T-cell (primary cell): ENCODE data around the gene NYAP2. TPM values are rescaled to one million over a fixed set of nuclear protein-coding genes. Genes with fewer than 3 reads are reported as not detected.

Source experiments
- ATAC-seq, 4 experiments: fragments of 200-7000 bp in 3 of 4; fragments of 150-1000 bp in 1 of 4; cut with Tn5 transposase; replicated peaks in 1 of 4; 1 replicate in 3 of 4; 2 replicates in 1 of 4; pipeline ENCODE4 v1.10.0; 2021; ENCODE audit warnings: moderate library complexity in 3 of 4, mild to moderate bottlenecking in 2 of 4, moderate number of reproducible peaks in 1 of 4
- CTCF ChIA-PET, 2 donors: fragments of 300-600 bp; sonication (Branson Sonifier 250); formaldehyde crosslinking; loops; one replicate each; lab custom pipeline; 2022; ENCODE audit warnings: antibody characterized with exemption in 2 of 2; lab: Charles Lee
- POLR2A ChIA-PET, 2 donors: fragments of 300-600 bp; sonication (Branson Sonifier 250); formaldehyde crosslinking; loops; one replicate each; lab custom pipeline; 2022; ENCODE audit warnings: antibody characterized with exemption in 2 of 2; lab: Charles Lee
- DNase-seq, 35 experiments: peaks; one replicate each; pipeline versions ENCODE4 v3.0.0 to v3.0.0-alpha.2; 2013 to 2023
- H3K27ac ChIP-seq: one replicate; pipeline ENCODE4 v1.5.1; 2013; ENCODE audit warnings: low read length
- H3K27me3 ChIP-seq, 2 experiments: replicated peaks in 1 of 2; 1 replicate in 1 of 2; 2 replicates in 1 of 2; pipeline versions ENCODE4 v1.6.1 to v1.7.0; 2013; ENCODE audit warnings: low read length in 1 of 2, mixed read lengths in 1 of 2; ENCODE audit not compliant: control insufficient read depth in 2 of 2, insufficient read depth in 2 of 2; ENCODE audit errors: extremely low read depth in 1 of 2
- H3K36me3 ChIP-seq, 2 donors: 1 replicate in 1 of 2; 2 replicates in 1 of 2; pipeline versions ENCODE4 v1.6.1 to v1.7.0; 2013; ENCODE audit warnings: low read length in 1 of 2; ENCODE audit not compliant: control insufficient read depth in 2 of 2, insufficient read depth in 1 of 2; ENCODE audit errors: extremely low read depth in 1 of 2
- H3K4me1 ChIP-seq, 2 experiments: 1 replicate in 1 of 2; 2 replicates in 1 of 2; pipeline versions ENCODE4 v1.6.1 to v1.7.0; 2013; ENCODE audit warnings: low read length in 2 of 2, mixed read lengths in 1 of 2; ENCODE audit not compliant: insufficient read depth in 2 of 2, control insufficient read depth in 1 of 2; ENCODE audit errors: extremely low read depth in 1 of 2
- H3K4me3 ChIP-seq, 2 donors: 1 replicate in 1 of 2; 2 replicates in 1 of 2; pipeline versions ENCODE4 v1.5.1 to v1.7.0; 2013; ENCODE audit warnings: mild to moderate bottlenecking in 2 of 2, low read length in 1 of 2, moderate library complexity in 1 of 2; ENCODE audit not compliant: control insufficient read depth in 1 of 2; ENCODE audit errors: extremely low read depth in 1 of 2
- H3K9me3 ChIP-seq: 2 replicates; pipeline ENCODE4 v1.7.0; 2013
- H3K27ac Mint-ChIP-seq, 2 donors: one replicate each; pipeline ENCODE4 v1.8.0; 2020 to 2021; ENCODE audit warnings: mild to moderate bottlenecking in 2 of 2, mixed read lengths in 2 of 2
- H3K27me3 Mint-ChIP-seq, 2 donors: one replicate each; pipeline ENCODE4 v1.8.0; 2021 to 2022; ENCODE audit warnings: mixed read lengths in 2 of 2
- H3K36me3 Mint-ChIP-seq: one replicate; pipeline ENCODE4 v1.8.0; 2021; ENCODE audit warnings: mixed read lengths
- H3K4me1 Mint-ChIP-seq, 3 donors: one replicate each; pipeline ENCODE4 v1.8.0; 2020 to 2022; ENCODE audit warnings: mixed read lengths in 3 of 3, mild to moderate bottlenecking in 1 of 3
- H3K4me3 Mint-ChIP-seq, 3 donors: one replicate each; pipeline ENCODE4 v1.8.0; 2020 to 2022; ENCODE audit warnings: mild to moderate bottlenecking in 3 of 3, mixed read lengths in 3 of 3, moderate library complexity in 3 of 3
- H3K9me3 Mint-ChIP-seq, 3 donors: one replicate each; pipeline ENCODE4 v1.8.0; 2020 to 2022; ENCODE audit warnings: mixed read lengths in 3 of 3
- WGBS: methylation state at CpG from one replicate; pipeline ENCODE4 v1.1.5; 2013; ENCODE audit warnings: missing lambda C conversion rate; ENCODE audit not compliant: insufficient coverage; 5-methylcytosine and 5-hydroxymethylcytosine counted together
- total RNA-seq, 35 experiments: library from RNA in 6 of 35; stranded (reverse) in 6 of 35; fragments of 120-200 nt in 1 of 35; gene quantifications; one replicate each; pipeline versions ENCODE4 v1.2.1 to v1.2.4 and lab custom pipeline; 2013 to 2026

NYAP2 gene
- total RNA-seq, 5 donors from 2014 or later (not counting 1 experiment from before 2014, with no cell fraction given), result 0.06 to 0.15 TPM; not detected in 3

- Histone ChIP-seq H3K27ac (no peak overlapping the region), H3K9me3 (no peaks in the 10 kb centered on the region), H3K4me1 (no peaks in the 10 kb centered on the region), H3K36me3 (no peaks in the 10 kb centered on the region), H3K27me3 (no peaks in the 10 kb centered on the region), H3K4me3 (no peak overlapping the region)
- ATAC-seq (no peak), DNase-seq (no peak)
- CTCF ChIA-PET, result no interaction called here
- Mint-ChIP-seq H3K36me3 (no peaks in the 10 kb centered on the region), H3K4me1 (no peaks in the 10 kb centered on the region), H3K27me3 (peaks cover 0 to 3% of the 10 kb centered on the region in 2 donors), H3K4me3 (no peak overlapping the region), H3K9me3 (peaks cover 0 to 4% (median 0%) of the 10 kb centered on the region in 3 donors), H3K27ac (no peak overlapping the region)
- POLR2A ChIA-PET, result no interaction called here
- no CpG with 5 or more reads among the region's 1 CpG for WGBS
Measured at GRCh38 chr2:225612636-225613035, 213.1 kb downstream of the NYAP2 start.

- Mint-ChIP-seq H3K27me3 (peaks cover 0 to 8% of the 10 kb centered on the region in 2 donors), H3K4me3 (no peak overlapping the region), H3K27ac (no peak overlapping the region), H3K36me3 (no peaks in the 10 kb centered on the region), H3K9me3 (peaks cover 0 to 4% (median 0%) of the 10 kb centered on the region in 3 donors), H3K4me1 (no peaks in the 10 kb centered on the region)
- ATAC-seq (no peak), DNase-seq (no peak)
- ChIA-PET CTCF (no interaction called here), POLR2A (no interaction called here)
- no peaks in the 10 kb centered on the region for H3K27me3 ChIP-seq
- H3K4me3 ChIP-seq, result no peak overlapping the region
- no peaks in the 10 kb centered on the region for H3K4me1 ChIP-seq
- no peaks in the 10 kb centered on the region for H3K36me3 ChIP-seq
- 56% methylated on average over 2 of the region's 2 CpGs for WGBS
- no peak overlapping the region for H3K27ac ChIP-seq
- H3K9me3 ChIP-seq, result no peaks in the 10 kb centered on the region
Measured at GRCh38 chr2:225614915-225615314, 215.4 kb downstream of the NYAP2 start.

GRCh38 chr2:225615514-225615913 is 216.0 kb downstream of the NYAP2 start:
- no peak for DNase-seq
- CTCF ChIA-PET, result no interaction called here
- H3K27me3 ChIP-seq, result no peaks in the 10 kb centered on the region
- Mint-ChIP-seq H3K27me3 (peaks cover 0 to 8% of the 10 kb centered on the region in 2 donors), H3K36me3 (no peaks in the 10 kb centered on the region), H3K27ac (no peak overlapping the region), H3K4me1 (no peaks in the 10 kb centered on the region), H3K4me3 (no peak overlapping the region), H3K9me3 (peaks cover 0 to 4% (median 0%) of the 10 kb centered on the region in 3 donors)
- H3K4me3 ChIP-seq, result no peak overlapping the region
- POLR2A ChIA-PET, result interaction anchor here in 1 of 2 donors (0.5 kb wide), 1 partner anchor 745 kb away, joined by 6 read pairs; no protein-coding TSS in a partner anchor
- H3K27ac ChIP-seq, result no peak overlapping the region
- H3K9me3 ChIP-seq, result no peaks in the 10 kb centered on the region
- no peaks in the 10 kb centered on the region for H3K4me1 ChIP-seq
- no peak for ATAC-seq
- no CpG with 5 or more reads among the region's 3 CpGs for WGBS
- H3K36me3 ChIP-seq, result no peaks in the 10 kb centered on the region

GRCh38 chr2:225616372-225616771 is 216.9 kb downstream of the NYAP2 start:
- DNase-seq (no peak), ATAC-seq (no peak)
- Histone ChIP-seq H3K36me3 (no peaks in the 10 kb centered on the region), H3K27me3 (no peaks in the 10 kb centered on the region), H3K4me1 (no peaks in the 10 kb centered on the region), H3K9me3 (no peaks in the 10 kb centered on the region), H3K4me3 (no peak overlapping the region), H3K27ac (no peak overlapping the region)
- no peak overlapping the region for H3K27ac Mint-ChIP-seq
- no peak overlapping the region for H3K4me3 Mint-ChIP-seq
- ChIA-PET CTCF (no interaction called here), POLR2A (no interaction called here)
- H3K36me3 Mint-ChIP-seq, result no peaks in the 10 kb centered on the region
- H3K27me3 Mint-ChIP-seq, result peaks cover 2 to 8% of the 10 kb centered on the region in 2 donors
- H3K4me1 Mint-ChIP-seq, result no peaks in the 10 kb centered on the region
- WGBS, result no CpG with 5 or more reads among the region's 4 CpGs
- H3K9me3 Mint-ChIP-seq, result peaks cover 0 to 4% (median 0%) of the 10 kb centered on the region in 3 donors

- no CpG with 5 or more reads among the region's 2 CpGs for WGBS
- ChIA-PET POLR2A (no interaction called here), CTCF (no interaction called here)
- Histone ChIP-seq H3K4me1 (no peaks in the 10 kb centered on the region), H3K27ac (no peak overlapping the region), H3K36me3 (no peaks in the 10 kb centered on the region), H3K27me3 (no peaks in the 10 kb centered on the region), H3K9me3 (no peaks in the 10 kb centered on the region), H3K4me3 (no peak overlapping the region)
- H3K36me3 Mint-ChIP-seq, result no peaks in the 10 kb centered on the region
- DNase-seq (no peak), ATAC-seq (no peak)
- H3K9me3 Mint-ChIP-seq, result peaks cover 0 to 4% (median 0%) of the 10 kb centered on the region in 3 donors
- H3K4me1 Mint-ChIP-seq, result no peaks in the 10 kb centered on the region
- H3K27ac Mint-ChIP-seq, result no peak overlapping the region
- peaks cover 2 to 8% of the 10 kb centered on the region in 2 donors for H3K27me3 Mint-ChIP-seq
- no peak overlapping the region for H3K4me3 Mint-ChIP-seq
Measured at GRCh38 chr2:225616848-225617247, 217.3 kb downstream of the NYAP2 start.

- no peaks in the 10 kb centered on the region for H3K36me3 ChIP-seq
- Mint-ChIP-seq H3K36me3 (no peaks in the 10 kb centered on the region), H3K4me3 (no peak overlapping the region), H3K27ac (no peak overlapping the region), H3K9me3 (no peaks in the 10 kb centered on the region), H3K4me1 (no peaks in the 10 kb centered on the region), H3K27me3 (peaks cover 2 to 8% of the 10 kb centered on the region in 2 donors)
- H3K9me3 ChIP-seq, result no peaks in the 10 kb centered on the region
- ChIA-PET CTCF (no interaction called here), POLR2A (interaction anchor here in 1 of 2 donors (0.6 kb wide), 1 partner anchor 854 kb away, joined by 4 read pairs; no protein-coding TSS in a partner anchor)
- H3K4me3 ChIP-seq, result no peak overlapping the region
- 90% methylated on average over 12 of the region's 21 CpGs for WGBS
- no peaks in the 10 kb centered on the region for H3K4me1 ChIP-seq
- no peaks in the 10 kb centered on the region for H3K27me3 ChIP-seq
- H3K27ac ChIP-seq, result no peak overlapping the region
- ATAC-seq (no peak), DNase-seq (no peak)
Measured at GRCh38 chr2:225620227-225620626, 220.7 kb downstream of the NYAP2 start.
